Left lung (tissue), 10 donors: ENCODE data around the gene NPIPA8. TPM values are rescaled to one million over a fixed set of nuclear protein-coding genes. Genes with fewer than 3 reads are reported as not detected.
"Not testable (repeated sequence)": the region's sequence is repeated elsewhere in the genome, so short reads cannot be mapped to it uniquely, and the experiment has no call there.

Experiments
- ATAC-seq: fragments of 200-7000 bp; cut with Tn5 transposase; one replicate; pipeline ENCODE4 v1.9.1; 2020; ENCODE audit warnings: moderate library complexity
- DNase-seq, 4 donors: peaks; one replicate each; pipeline ENCODE4 v3.0.0-alpha.2; 2013 to 2020
- H3K27ac ChIP-seq, 2 donors: fragments of 200-600 bp; sonication (generic) in 1 of 2; one replicate each; pipeline versions ENCODE4 v1.5.0 to v1.8.0; 2020 to 2021
- H3K27me3 ChIP-seq, 2 donors: fragments of 200-600 bp; sonication (generic) in 1 of 2; one replicate each; pipeline versions ENCODE4 v1.5.0 to v1.8.0; 2020 to 2021
- H3K36me3 ChIP-seq, 2 donors: fragments of 200-600 bp; sonication (generic) in 1 of 2; one replicate each; pipeline versions ENCODE4 v1.5.0 to v1.8.0; 2020 to 2021
- H3K4me1 ChIP-seq, 2 donors: fragments of 200-600 bp; one replicate each; pipeline ENCODE4 v1.8.0; 2021
- H3K4me3 ChIP-seq, 2 donors: fragments of 200-600 bp; sonication (generic) in 1 of 2; one replicate each; pipeline versions ENCODE4 v1.5.0 to v1.8.0; 2020 to 2021; ENCODE audit warnings: mild to moderate bottlenecking in 1 of 2
- H3K9me3 ChIP-seq, 2 donors: fragments of 200-600 bp; sonication (generic) in 1 of 2; one replicate each; pipeline versions ENCODE4 v1.5.0 to v1.8.0; 2020 to 2021
- intact Hi-C, 2 donors: fragments of 100-400 bp; cut with DNase I; formaldehyde crosslinking; loops; one replicate each; pipeline versions ENCODE4 v1.11.2 to v1.14.2; 2022
- polyA plus RNA-seq, 6 donors: library from polyadenylated mRNA; unstranded; fragments of 120-200 nt; gene quantifications; one replicate each; pipeline ENCODE4 v1.2.1, GENCODE V29; 2013; ENCODE audit not compliant: insufficient read length in 6 of 6
- total RNA-seq, 2 donors: library from RNA; stranded (reverse); fragmentation: NEBNext Ultra II Directional; extraction: Animal tissue kit (Norgen Biotek cat#: 25700); gene quantifications; one replicate each; pipeline ENCODE4 v1.2.1, GENCODE V29; 2021
- donor health status: DM: no; HTN: yes; CAD: no.
- donor health status: DM: no; HTN: no; CAD: no.

NPIPA8 gene
- total and polyA plus RNA-seq, 8 donors, result 0.87 to 44.8 (median 1.7) TPM

DNA sequence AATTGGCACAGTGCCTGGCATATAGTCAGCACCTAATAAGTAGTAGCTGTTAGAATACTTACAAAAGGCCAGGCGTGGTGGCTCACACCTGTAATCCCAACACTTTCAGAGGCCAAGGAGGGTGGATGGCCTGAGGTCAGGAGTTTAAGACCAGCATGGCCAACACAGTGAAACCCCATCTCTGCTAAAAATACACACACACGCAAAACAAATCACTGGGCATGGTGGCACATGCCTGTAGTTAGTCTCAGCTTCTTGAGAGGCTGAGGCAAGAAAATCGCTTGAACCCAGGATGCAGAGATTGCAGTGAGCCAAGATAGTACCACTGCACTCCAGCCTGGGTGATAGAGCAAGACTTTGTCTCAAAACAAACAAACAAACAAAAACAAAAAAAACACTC is 29.3 kb downstream of the NPIPA8 start:
- H3K9me3 ChIP-seq, DNase-seq, intact Hi-C loops, H3K27ac ChIP-seq, H3K36me3 ChIP-seq, ATAC-seq, H3K4me3 ChIP-seq, H3K4me1 ChIP-seq, H3K27me3 ChIP-seq: not testable (repeated sequence)

GRCh38 chr16:18306066-18306465 is 30.5 kb downstream of the NPIPA8 start:
- H3K9me3 ChIP-seq, intact Hi-C loops, DNase-seq, H3K27me3 ChIP-seq, H3K36me3 ChIP-seq, ATAC-seq, H3K4me1 ChIP-seq, H3K27ac ChIP-seq, H3K4me3 ChIP-seq: not testable (repeated sequence)

- ATAC-seq, H3K27ac ChIP-seq, intact Hi-C loops, H3K27me3 ChIP-seq, DNase-seq, H3K4me3 ChIP-seq, H3K4me1 ChIP-seq, H3K36me3 ChIP-seq, H3K9me3 ChIP-seq: not testable (repeated sequence)
Observed at GRCh38 chr16:18303059-18303706, 33.4 kb downstream of the NPIPA8 start.

DNA sequence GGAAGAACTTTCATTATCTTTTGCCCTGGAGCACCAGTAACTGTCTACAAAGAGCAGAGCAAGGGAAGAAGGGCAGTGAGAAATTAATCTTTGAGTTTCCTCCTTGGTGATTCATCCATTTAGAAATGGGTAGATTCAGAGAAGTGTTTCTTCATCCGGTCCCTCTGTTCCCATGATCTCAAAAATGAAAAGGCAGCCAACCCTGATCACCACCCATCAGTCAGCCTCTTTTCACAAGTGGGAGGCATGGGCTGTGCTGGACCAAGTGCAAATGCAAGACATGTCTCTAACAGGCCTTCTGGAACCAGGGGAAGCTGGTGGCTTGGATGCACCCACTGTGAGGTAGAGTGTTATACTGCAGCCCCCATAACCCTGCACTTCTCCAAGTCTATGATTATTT is 38.8 kb downstream of the NPIPA8 start:
- intact Hi-C loops, H3K27ac ChIP-seq, ATAC-seq: not testable (repeated sequence)

DNA sequence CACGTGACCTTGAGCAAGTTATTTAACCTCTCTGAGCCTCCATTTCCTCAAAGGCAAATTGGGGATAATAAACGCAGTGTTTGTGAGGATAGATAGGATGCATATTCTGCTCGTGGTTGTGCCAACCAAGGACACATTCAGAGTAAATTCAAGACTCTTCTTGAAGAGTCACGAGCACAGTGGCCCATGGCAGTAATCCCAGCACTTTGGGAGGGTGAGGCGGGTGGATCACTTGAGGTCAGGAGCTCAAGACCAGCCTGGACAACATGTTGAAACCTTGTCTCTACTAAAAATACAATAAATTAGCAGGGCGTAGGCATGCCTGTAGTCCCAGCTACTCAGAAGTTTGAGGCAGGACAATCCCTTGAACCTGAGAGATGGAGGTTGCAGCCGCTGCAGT is 39.6 kb downstream of the NPIPA8 start:
- intact Hi-C loops, ATAC-seq, DNase-seq, H3K36me3 ChIP-seq, H3K4me1 ChIP-seq, H3K27me3 ChIP-seq, H3K27ac ChIP-seq, H3K4me3 ChIP-seq, H3K9me3 ChIP-seq: not testable (repeated sequence)

More for the DNA sequence above, 38.8 kb downstream of the NPIPA8 start:
- not testable (repeated sequence) for H3K27me3 ChIP-seq, H3K36me3 ChIP-seq, DNase-seq, H3K9me3 ChIP-seq, H3K4me1 ChIP-seq, H3K4me3 ChIP-seq

DNA sequence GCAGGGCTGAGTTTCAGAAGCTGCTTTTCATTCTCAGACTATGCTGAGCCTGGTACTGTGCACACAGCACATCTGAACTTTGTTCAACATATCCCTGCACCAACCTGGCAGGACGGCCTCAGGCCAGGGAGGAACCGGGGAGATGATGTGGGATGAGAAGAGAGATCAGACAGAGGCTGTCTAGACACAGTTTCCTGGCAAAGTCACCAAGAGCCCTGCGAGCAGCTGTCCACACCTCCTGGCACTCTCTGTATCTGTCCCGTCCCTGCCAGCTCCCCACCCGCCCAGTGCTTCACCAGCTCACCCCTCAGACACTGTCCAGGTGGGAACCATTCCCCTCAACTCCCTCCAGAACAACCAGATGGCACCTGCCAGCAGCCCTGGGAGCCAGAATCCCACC is 42.2 kb downstream of the NPIPA8 start:
- DNase-seq, H3K27ac ChIP-seq, H3K4me3 ChIP-seq, H3K4me1 ChIP-seq, intact Hi-C loops, H3K36me3 ChIP-seq, H3K27me3 ChIP-seq, H3K9me3 ChIP-seq, ATAC-seq: not testable (repeated sequence)

DNA sequence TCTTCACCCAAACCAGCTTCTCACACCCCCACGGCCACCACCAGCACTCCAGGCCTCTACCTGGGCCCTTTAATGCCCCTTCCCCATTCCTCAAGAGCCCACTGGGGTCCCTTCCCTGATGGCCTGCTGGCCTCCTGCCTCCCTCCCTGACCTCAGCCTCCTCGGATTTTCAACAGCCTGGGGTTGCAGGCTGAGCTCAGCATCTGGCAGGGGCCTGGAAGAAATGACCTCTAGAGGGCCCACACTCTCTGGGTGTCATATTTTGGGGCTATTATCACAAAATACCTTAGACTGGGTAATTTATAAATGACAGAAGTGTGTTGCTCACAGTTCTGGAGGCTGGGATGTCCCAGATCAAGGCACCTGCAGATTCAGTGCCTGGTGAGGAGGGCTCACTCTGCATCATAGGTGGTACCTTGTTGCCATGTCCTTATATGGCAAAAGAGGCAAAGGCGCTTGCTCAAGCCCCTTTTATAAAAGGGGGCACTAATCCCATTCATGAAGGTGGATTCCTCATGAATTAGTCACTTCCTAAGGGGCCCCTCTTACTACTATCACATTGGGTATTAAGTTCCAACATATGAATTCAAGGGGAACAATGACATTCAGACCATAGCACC is 43.1 kb downstream of the NPIPA8 start:
- ATAC-seq, H3K9me3 ChIP-seq, intact Hi-C loops, H3K36me3 ChIP-seq, H3K4me1 ChIP-seq, H3K27ac ChIP-seq, H3K4me3 ChIP-seq, H3K27me3 ChIP-seq: not testable (repeated sequence)
- DNase-seq, result peak in 1 of 4 donors; percentile 27

DNA sequence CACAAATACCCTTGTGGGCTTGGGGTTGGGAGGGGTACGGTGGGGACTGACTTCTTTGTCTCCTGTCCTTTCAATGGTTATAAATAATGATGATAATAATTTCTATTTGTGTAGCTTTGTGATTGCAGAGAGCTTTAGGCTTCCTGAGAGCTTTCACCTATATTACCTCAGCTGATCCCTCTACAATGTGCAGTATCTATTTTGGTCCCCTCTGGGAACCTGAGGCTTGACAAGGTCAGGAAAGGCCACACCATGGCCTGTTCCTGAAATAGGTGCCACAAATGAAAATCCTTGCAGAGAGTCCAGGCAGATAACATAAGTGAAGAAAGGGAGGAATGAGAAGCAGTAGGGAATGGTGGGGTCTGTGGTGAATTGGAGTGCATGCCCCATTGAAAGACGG is 45.6 kb downstream of the NPIPA8 start:
- H3K4me1 ChIP-seq, H3K36me3 ChIP-seq, H3K27me3 ChIP-seq, ATAC-seq, intact Hi-C loops, H3K9me3 ChIP-seq, DNase-seq, H3K4me3 ChIP-seq, H3K27ac ChIP-seq: not testable (repeated sequence)

- H3K27me3 ChIP-seq, H3K9me3 ChIP-seq, H3K27ac ChIP-seq, ATAC-seq, DNase-seq, H3K4me3 ChIP-seq, intact Hi-C loops, H3K36me3 ChIP-seq, H3K4me1 ChIP-seq: not testable (repeated sequence)
Observed at GRCh38 chr16:18286342-18286741, 50.2 kb downstream of the NPIPA8 start.

GRCh38 chr16:18280319-18280718 is 56.2 kb downstream of the NPIPA8 start:
- H3K4me1 ChIP-seq, H3K27me3 ChIP-seq, ATAC-seq, H3K27ac ChIP-seq, intact Hi-C loops, H3K36me3 ChIP-seq, DNase-seq, H3K9me3 ChIP-seq, H3K4me3 ChIP-seq: not testable (repeated sequence)

GRCh38 chr16:18276756-18277155 is 59.8 kb downstream of the NPIPA8 start:
- intact Hi-C loops, ATAC-seq: not testable (repeated sequence)

DNA sequence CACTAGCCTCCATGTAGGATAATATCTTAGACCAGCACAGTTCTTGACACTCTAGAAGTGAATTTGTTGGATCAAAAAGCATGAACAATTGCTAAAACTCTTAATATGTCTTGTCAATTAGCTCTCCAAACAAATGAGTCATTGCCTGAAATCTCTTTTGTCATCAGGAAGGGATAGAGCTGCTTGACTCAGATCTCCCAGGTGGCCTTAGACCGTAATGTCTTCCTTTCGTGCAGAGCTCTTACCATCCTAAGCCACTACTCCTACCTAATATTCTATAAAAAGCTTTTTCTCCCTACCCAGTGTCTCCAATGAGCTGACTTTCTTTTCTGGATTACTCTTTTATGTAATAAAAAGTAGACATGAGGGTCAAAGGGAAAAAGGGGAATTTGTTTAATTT is 66.4 kb downstream of the NPIPA8 start:
- DNase-seq, H3K4me1 ChIP-seq, intact Hi-C loops, H3K36me3 ChIP-seq, H3K27ac ChIP-seq, H3K4me3 ChIP-seq, H3K9me3 ChIP-seq, ATAC-seq, H3K27me3 ChIP-seq: not testable (repeated sequence)

More at GRCh38 chr16:18276756-18277155, 59.8 kb downstream of the NPIPA8 start:
- not testable (repeated sequence) for H3K4me1 ChIP-seq, H3K4me3 ChIP-seq, H3K27me3 ChIP-seq, H3K36me3 ChIP-seq, H3K27ac ChIP-seq, DNase-seq, H3K9me3 ChIP-seq
